ENCODE measurements around the gene ZDHHC11B.
"Not testable (repeated sequence)": the region's sequence is repeated elsewhere in the genome, so short reads cannot be mapped to it uniquely, and the experiment has no call there.

The ZDHHC11B gene

DNA sequence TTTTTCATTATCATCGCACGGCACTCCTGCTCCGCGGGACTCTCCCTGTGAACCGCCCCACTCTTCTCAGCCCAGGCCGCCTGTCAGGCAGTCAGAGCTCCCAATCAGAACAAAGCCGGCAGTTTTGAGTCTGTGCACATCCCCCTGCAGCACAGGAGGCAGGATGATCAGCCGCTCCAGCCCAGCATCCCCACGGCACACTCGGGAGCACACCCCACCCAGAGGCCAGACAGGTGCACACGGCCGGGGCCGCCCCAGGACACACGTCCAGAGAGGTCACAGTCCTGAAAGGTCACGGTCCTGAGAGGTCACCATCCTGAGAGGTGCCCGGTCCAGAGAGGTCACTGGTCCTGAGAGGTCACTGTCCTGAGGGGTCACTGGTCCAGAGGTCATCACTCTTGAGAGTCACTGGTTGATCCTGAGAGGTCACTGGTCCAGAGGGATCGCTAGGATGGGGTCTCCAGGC lies 99.7 kb downstream of the ZDHHC11B start:
- DNase-seq (ENCODE audit: low read depth), result no peak
- TF ChIP-seq, protein P1, sequence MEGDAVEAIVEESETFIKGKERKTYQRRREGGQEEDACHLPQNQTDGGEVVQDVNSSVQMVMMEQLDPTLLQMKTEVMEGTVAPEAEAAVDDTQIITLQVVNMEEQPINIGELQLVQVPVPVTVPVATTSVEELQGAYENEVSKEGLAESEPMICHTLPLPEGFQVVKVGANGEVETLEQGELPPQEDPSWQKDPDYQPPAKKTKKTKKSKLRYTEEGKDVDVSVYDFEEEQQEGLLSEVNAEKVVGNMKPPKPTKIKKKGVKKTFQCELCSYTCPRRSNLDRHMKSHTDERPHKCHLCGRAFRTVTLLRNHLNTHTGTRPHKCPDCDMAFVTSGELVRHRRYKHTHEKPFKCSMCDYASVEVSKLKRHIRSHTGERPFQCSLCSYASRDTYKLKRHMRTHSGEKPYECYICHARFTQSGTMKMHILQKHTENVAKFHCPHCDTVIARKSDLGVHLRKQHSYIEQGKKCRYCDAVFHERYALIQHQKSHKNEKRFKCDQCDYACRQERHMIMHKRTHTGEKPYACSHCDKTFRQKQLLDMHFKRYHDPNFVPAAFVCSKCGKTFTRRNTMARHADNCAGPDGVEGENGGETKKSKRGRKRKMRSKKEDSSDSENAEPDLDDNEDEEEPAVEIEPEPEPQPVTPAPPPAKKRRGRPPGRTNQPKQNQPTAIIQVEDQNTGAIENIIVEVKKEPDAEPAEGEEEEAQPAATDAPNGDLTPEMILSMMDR (conservative IDR thresholded peaks at IDR 0.05; ENCODE audit: low read depth, low read length), result no peak
- H3K4me3 ChIP-seq (ENCODE audit: low read length), result no peak overlapping the region

DNA sequence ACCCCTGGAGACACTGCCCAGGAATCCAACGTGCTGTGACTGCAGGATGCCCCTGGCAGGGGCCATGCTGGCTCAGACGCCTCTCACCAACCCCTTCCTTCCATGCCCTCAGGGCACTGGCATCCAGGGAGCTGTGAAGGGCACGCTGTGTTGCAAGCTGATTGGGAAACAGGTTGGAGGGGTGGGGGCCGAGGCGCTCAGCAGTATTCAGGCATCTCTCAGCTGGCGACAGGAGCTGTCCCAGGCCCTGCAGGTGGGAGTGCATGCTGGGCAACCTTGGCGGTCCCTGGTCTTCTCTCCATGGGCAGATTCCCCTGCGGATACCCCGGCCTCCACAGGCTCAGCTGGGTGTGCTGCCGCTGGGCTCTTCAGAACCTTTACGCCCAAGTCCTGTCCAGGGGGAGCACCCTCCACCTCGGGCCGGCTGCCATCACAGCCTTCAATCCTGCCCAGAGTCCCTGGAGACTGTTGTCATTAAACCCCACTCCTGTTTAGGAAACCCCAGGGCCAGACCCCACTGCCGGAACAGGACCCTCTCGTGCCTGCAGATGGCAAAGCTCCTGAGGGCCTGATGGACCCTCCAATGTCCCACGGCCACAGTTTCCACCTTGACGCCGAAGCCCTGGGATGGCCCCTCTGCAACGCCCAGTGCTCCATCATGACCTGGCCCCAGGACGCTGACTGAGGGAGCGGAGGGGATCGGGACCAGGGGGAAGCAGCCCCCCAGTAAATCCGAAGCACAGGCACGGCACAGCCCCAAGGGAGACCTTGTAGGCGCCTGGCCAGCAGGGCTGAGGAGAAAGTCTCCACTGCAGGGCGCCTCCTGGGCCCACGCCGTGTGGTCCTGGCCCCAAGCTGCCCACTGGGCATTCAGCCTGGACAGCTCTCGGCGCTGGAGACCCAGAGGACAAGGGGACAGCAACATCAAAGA lies 100.7 kb downstream of the ZDHHC11B start:
- no peak for DNase-seq (ENCODE audit: low read depth)
- TF ChIP-seq, protein P1 (conservative IDR thresholded peaks at IDR 0.05; ENCODE audit: low read depth, low read length), result no peak
- no peak overlapping the region for H3K4me3 ChIP-seq (ENCODE audit: low read length)

DNA sequence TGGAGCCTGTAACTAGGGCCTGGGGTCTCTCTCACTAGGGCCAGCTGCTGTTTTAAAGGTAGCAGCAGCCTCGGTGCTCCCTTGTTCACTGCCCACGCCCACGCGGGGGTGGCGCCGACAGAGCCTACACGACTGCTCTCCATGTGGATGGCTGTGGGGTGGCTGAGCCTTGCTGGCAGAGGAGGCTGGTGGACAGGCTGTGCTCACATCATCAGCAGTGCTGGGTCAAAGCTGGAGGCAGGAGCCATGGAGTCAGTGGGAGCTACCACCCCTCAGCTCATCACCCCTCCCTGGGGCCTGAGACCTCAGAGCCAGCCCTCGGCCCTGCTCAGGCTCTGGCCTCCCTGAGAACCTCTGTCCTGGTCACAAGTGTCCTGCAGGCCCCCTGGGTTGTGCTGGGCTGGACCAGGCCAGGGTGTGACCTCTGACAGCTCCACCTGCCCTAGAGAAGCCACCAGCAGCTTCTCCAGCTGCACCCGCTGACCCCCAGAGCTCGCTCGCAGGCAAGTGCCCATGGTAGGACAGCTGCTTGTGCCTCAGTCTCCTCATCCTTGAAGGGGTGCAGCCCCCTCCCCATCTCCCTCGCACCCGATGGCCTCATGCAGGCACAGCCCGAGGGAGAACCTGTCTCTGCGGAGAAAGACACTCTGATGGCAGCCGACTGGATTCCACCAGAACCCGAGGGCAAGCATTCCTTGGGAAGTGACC lies 101.7 kb downstream of the ZDHHC11B start:
- H3K4me3 ChIP-seq (ENCODE audit: low read length); DNase-seq (ENCODE audit: low read depth): not testable (repeated sequence)

DNA sequence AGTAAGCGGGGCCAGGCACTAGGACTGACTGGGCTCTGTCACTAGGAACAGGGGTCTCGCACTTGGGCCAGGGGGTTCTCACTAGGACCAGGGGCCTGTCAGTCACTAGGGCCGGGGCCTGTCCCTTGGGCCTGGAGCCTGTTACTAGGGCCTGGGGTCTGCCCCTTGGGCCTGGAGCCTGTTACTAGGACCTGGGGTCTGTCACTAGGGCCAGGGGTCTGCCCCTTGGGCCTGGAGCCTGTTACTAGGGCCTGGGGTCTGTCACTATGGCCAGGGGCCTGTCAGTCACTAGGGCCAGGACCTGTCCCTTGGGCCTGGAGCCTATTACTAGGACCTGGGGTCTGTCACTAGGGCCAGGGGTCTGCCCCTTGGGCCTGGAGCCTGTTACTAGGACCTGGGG lies 102.3 kb downstream of the ZDHHC11B start:
- not testable (repeated sequence) for DNase-seq (ENCODE audit: low read depth); H3K4me3 ChIP-seq (ENCODE audit: low read length)

DNA sequence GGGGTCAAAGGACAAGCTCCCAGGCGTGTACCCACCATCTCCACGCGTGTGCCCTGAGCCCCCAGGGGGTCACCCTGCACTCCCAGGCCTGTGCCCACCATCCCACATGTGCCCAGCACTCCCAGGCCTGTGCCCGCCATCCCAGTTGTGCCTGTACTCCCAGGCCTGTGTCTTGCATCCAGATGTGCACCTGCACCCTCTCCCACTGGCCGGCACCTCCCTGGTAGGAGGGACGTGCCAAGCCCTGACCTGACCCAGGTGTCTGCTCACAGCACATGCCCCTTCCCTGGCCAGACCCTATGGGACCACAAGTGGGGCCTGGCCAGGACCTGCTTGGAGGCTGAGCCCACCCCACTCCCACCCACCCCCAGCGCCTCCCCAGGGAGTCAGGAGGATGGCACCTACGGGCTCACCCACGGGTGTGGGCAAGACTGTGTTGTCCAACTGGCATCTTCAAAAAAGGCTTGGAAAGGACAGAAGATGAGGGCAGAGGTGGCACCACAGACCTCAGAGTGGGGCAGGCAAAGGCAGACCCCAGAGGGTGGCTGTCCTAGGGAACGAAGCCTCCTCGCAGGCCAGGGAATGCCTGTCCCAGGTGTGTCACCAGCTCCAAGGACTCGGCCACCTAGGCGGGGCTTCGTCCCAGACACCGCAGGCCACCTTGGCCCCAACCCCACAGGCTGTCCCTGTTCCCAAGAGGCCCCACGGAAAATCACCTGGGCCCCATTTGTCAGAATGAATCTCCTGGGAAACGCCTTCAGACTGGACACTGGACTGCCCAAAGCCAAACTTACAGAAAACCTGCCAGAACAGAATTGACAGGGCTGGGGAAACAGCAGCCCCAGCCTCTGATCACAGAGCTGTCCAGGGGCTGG lies 103.0 kb downstream of the ZDHHC11B start:
- not testable (repeated sequence) for H3K4me3 ChIP-seq (ENCODE audit: low read length); DNase-seq (ENCODE audit: low read depth)

DNA sequence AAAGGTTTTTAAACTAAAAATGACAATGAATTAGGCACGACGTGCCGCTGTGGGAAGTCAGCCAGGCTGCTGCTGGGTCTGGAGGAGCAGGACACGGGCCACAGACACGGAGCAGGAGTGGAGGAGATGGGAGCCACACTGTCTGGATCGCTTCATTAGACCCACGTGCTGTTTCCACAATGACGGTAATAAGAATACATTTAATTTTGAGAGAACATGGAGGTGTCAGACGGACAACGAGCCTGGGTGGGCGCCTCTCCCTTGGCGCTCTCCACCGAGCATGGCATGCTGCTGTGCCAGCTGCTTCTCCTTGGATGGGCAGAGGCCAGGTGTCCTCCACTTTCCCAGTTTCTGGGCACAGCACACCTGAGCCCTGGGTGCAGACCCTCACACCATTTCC lies 103.7 kb downstream of the ZDHHC11B start:
- not testable (repeated sequence) for H3K4me3 ChIP-seq (ENCODE audit: low read length); DNase-seq (ENCODE audit: low read depth)

DNA sequence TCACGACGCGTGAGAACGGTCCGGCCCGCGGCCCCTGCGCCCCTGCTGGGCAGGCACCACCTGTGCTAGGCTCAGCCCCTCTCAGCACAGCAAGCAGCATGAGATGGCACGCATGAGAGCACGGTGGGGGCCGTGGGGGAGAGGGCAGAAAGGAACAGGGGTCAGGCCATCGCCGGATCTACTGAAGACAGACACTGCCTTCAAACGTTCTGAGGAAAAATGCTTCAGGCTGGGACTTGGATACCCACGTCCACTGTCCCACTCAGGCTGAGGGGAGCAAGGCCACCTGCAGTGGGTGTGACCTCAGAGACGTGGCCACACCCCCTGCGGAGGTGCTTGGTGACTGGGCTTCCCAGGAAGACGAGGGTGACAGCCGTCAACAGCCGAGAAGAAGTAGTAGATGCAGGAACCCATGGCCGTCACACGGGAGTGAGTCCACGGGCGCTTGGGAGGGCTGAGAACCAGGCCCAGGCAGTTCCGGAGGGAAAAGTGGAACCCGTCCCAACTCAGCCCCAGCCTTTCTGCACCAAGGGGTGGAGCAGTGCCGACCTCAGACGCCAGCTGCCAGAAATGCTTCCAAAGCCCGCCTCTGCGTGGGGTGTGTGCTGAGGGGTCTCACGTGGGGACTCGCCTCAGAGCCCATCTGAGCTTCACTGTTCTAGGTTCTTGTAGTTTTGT lies 104.3 kb downstream of the ZDHHC11B start:
- not testable (repeated sequence) for DNase-seq (ENCODE audit: low read depth); H3K4me3 ChIP-seq (ENCODE audit: low read length)

DNA sequence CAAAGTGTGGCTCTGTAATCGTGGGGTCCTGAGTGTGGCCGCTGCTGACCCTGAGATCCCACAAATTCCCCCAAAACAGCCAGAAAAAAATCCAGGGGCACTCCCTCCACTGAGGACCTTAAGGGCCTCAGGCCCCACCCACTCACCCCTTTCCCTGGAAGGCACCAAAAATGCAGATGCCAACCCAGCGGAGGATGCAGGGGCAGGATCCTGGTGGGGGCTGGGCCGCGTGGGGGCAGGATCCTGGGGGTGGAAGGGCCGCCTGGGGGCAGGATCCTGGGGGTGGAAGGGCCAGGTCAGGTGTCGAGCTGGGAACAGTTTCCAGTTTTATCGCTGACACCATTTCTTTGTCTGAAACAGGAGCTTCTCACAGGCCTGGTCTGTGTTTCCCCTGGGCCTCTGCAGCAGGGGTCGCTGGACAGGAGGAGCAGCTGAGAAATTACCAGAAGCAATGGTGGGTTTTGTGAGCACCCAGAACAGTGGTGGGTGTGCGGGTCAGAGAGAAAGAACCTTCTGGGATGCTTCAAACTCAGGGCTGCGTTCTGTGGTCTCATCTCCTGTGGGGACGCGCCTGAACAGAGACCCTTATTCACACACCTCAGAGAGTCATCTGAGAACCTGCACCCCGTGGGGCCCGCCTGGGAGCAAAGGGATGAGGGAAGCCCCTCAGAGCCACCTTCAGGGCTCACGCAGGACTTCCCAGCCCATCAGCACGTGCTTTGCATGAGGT lies 105.2 kb downstream of the ZDHHC11B start:
- H3K4me3 ChIP-seq (ENCODE audit: low read length); DNase-seq (ENCODE audit: low read depth): not testable (repeated sequence)

DNA sequence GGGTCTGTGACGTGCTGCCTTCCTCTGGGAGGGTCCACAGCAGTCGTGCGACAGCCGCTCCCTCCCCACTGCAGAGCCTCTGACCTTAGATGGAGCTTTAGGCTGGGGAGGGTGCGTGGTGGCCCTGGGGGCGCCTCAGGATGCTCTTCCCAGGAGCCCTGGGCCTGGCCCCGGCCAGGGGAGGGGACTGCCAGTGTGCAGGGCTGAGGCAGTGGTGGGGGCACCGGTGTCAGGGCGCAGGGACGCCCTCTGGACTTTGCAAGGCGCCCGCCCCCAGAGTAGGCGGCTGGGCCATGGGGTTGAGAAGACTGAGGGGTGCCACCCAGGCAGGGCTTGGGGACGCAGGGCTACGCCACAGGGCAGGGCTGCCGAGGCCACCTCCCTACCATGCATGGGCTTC lies 106.0 kb downstream of the ZDHHC11B start:
- DNase-seq (ENCODE audit: low read depth); H3K4me3 ChIP-seq (ENCODE audit: low read length): not testable (repeated sequence)

Measured in retinal pigment epithelial cell (primary cell).